Keratinocyte (primary cell): Measurements from ENCODE around the gene PEMT. TPM values are rescaled to one million over a fixed set of nuclear protein-coding genes. Genes with fewer than 3 reads are reported as not detected.

Source experiments
- DNase-seq: peaks from one replicate; pipeline ENCODE4 v3.0.0-alpha.2; 2011; ENCODE audit warnings: low read depth, missing footprints, low spot score
- FAIRE-seq: peaks from 2 replicates; lab custom pipeline; 2011; peaks lifted over from hg19 to GRCh38; lab: Jason Lieb, UNC
- H2AFZ ChIP-seq: 2 replicates; pipeline ENCODE4 v1.6.0; 2012; ENCODE audit warnings: low read length, control low read depth, inconsistent platforms; ENCODE audit not compliant: control insufficient read depth
- H3K27ac ChIP-seq: 2 replicates; pipeline ENCODE4 v1.5.1; 2011; ENCODE audit warnings: low read length; ENCODE audit not compliant: control insufficient read depth, insufficient read depth
- H3K27me3 ChIP-seq: 3 replicates; pipeline ENCODE4 v1.6.0; 2011; ENCODE audit warnings: low read length; ENCODE audit not compliant: control insufficient read depth, insufficient read depth; ENCODE audit errors: extremely low read depth
- H3K36me3 ChIP-seq, 2 experiments: 2 replicates in 1 of 2; 3 replicates in 1 of 2; pipeline ENCODE4 v1.5.1; 2011; ENCODE audit warnings: low read length in 2 of 2, mild to moderate bottlenecking in 1 of 2; ENCODE audit not compliant: control insufficient read depth in 2 of 2, insufficient read depth in 2 of 2; ENCODE audit errors: extremely low read depth in 1 of 2
- H3K4me1 ChIP-seq: 3 replicates; pipeline ENCODE4 v1.5.1; 2011; ENCODE audit warnings: low read length; ENCODE audit not compliant: control insufficient read depth, insufficient read depth; ENCODE audit errors: extremely low read depth
- H3K4me2 ChIP-seq: 3 replicates; pipeline ENCODE4 v1.6.0; 2011; ENCODE audit warnings: low read depth, low read length; ENCODE audit not compliant: control insufficient read depth, insufficient read depth; ENCODE audit errors: extremely low read depth
- H3K4me3 ChIP-seq, 3 experiments: fragments of 200-600 bp in 1 of 3; sonication (generic) in 1 of 3; 2 replicates in 2 of 3; 3 replicates in 1 of 3; pipeline ENCODE4 v1.5.1; 2011 to 2016; ENCODE audit warnings: low read length in 3 of 3, mild to moderate bottlenecking in 3 of 3, control low read depth in 2 of 3, inconsistent platforms in 1 of 3, low read depth in 1 of 3, mixed read lengths in 1 of 3, mixed run types in 1 of 3, moderate library complexity in 1 of 3; ENCODE audit not compliant: control insufficient read depth in 2 of 3, insufficient read depth in 2 of 3; ENCODE audit errors: extremely low read depth in 1 of 3
- H3K79me2 ChIP-seq: 2 replicates; pipeline ENCODE4 v1.6.0; 2012; ENCODE audit warnings: low read length; ENCODE audit not compliant: control insufficient read depth, insufficient read depth
- H3K9ac ChIP-seq: 3 replicates; pipeline ENCODE4 v1.6.0; 2011; ENCODE audit warnings: low read length; ENCODE audit not compliant: control insufficient read depth, insufficient read depth; ENCODE audit errors: extremely low read depth
- H3K9me1 ChIP-seq: 3 replicates; pipeline ENCODE4 v1.6.0; 2011; ENCODE audit warnings: low read length; ENCODE audit not compliant: control insufficient read depth, insufficient read depth; ENCODE audit errors: extremely low read depth
- H3K9me3 ChIP-seq: 2 replicates; pipeline ENCODE4 v1.5.1; 2012; ENCODE audit warnings: low read depth, low read length; ENCODE audit not compliant: control insufficient read depth
- H4K20me1 ChIP-seq: 3 replicates; pipeline ENCODE4 v1.6.0; 2011; ENCODE audit warnings: low read length; ENCODE audit not compliant: control insufficient read depth, insufficient read depth; ENCODE audit errors: extremely low read depth
- EZH2 ChIP-seq: IDR thresholded peaks from one replicate; pipeline ENCODE4 v1.6.1; 2012; ENCODE audit warnings: inconsistent platforms, mild to moderate bottlenecking, low read length, moderate library complexity
- dilution Hi-C: fragments of 300-500 bp; cut with MboI; formaldehyde crosslinking; loops from one replicate; pipeline ENCODE4 v1.7.0; 2020; ENCODE audit warnings: low sequenced_read_pairs; ENCODE audit not compliant: extremely low pct_ligation_motif_present
- polyA plus RNA-seq, 5 experiments: library from polyadenylated mRNA; depleted of rRNA in 3 of 5; stranded (reverse) in 3 of 5; stranded (forward) in 1 of 5; unstranded in 1 of 5; fragments of >200 nt; gene quantifications; 1 replicate in 1 of 5; 2 replicates in 3 of 5; 3 replicates in 1 of 5; pipeline versions ENCODE4 v1.2.1 to v1.2.3, GENCODE V29; 2011 to 2012; ENCODE audit warnings: missing spikeins in 2 of 5, low read depth in 1 of 5, low replicate concordance in 1 of 5
- TF ChIP-seq, protein P1 (sequence below), 3 experiments: IDR thresholded peaks in 1 of 3; conservative IDR thresholded peaks in 1 of 3; optimal IDR thresholded peaks in 1 of 3; 2 replicates in 2 of 3; 3 replicates in 1 of 3; pipeline versions ENCODE3 to v1.5.1; 2011; ENCODE audit warnings: low read length in 3 of 3, mild to moderate bottlenecking in 3 of 3, moderate library complexity in 2 of 3, control low read depth in 1 of 3, inconsistent platforms in 1 of 3; ENCODE audit not compliant: insufficient read depth in 2 of 3; ENCODE audit errors: extremely low read depth in 1 of 3

PEMT gene
- polyA plus RNA-seq, 1 donor (not counting 4 experiments of a cell fraction or from before 2014, with no cell fraction given), result 17.7 TPM

DNA sequence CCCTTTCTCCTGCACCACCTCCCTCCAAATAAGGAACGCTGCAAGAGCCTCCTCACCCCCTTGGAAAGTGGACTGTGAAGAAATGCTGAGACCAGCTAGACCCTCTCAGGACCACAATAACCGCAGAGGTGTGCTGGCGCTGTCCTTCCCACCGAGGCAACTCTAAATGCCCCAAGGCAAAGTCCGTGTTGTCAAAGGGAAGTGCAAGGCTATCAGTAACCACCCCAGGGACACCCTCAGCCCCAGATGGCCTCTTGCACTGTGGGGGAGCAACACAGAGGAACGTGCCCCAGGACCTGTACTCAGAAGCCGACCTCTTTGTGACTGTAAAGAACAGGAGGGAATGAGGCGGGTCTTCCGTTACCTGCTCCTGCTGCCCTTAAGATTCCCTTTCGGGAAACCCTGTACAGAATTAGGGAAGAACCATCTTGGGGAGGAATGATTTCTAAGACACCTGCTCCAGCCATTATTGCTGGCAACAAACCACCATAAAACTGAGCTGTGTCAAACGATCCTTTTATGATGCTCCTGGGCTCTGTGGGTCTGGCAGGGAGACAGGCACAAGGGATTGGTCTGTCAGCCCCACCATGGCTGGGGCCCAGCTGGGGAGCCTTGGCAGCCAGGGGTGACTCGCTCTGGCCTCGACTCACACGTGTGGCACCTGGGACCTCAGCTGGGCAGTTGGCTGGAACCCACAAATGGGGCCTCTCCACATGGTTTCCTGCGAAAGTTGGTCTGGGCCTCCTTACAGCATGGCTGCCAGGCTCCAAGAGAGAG is 129.3 kb downstream of the PEMT start:
- H3K27me3 ChIP-seq, result peaks cover 24% of the 10 kb centered on the region
- H3K9ac ChIP-seq, result no peak overlapping the region
- TF ChIP-seq EZH2, result no peak
- TF ChIP-seq, protein P1, sequence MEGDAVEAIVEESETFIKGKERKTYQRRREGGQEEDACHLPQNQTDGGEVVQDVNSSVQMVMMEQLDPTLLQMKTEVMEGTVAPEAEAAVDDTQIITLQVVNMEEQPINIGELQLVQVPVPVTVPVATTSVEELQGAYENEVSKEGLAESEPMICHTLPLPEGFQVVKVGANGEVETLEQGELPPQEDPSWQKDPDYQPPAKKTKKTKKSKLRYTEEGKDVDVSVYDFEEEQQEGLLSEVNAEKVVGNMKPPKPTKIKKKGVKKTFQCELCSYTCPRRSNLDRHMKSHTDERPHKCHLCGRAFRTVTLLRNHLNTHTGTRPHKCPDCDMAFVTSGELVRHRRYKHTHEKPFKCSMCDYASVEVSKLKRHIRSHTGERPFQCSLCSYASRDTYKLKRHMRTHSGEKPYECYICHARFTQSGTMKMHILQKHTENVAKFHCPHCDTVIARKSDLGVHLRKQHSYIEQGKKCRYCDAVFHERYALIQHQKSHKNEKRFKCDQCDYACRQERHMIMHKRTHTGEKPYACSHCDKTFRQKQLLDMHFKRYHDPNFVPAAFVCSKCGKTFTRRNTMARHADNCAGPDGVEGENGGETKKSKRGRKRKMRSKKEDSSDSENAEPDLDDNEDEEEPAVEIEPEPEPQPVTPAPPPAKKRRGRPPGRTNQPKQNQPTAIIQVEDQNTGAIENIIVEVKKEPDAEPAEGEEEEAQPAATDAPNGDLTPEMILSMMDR (optimal IDR thresholded peaks at IDR 0.05 in 1 of 3, IDR thresholded peaks at IDR 0.05 in 1 of 3, conservative IDR thresholded peaks at IDR 0.05 in 1 of 3; ENCODE audit: extremely low read depth in 1 of 3, insufficient read depth in 2 of 3, low read length in 3 of 3), result no peak
- H3K9me3 ChIP-seq, result no peaks in the 10 kb centered on the region
- no peak overlapping the region for H3K4me2 ChIP-seq
- no peaks in the 10 kb centered on the region for H4K20me1 ChIP-seq
- dilution Hi-C loops, result no loop called here
- H3K4me3 ChIP-seq, result no peak overlapping the region
- DNase-seq (no peak), FAIRE-seq (no peak)
- no peaks in the 10 kb centered on the region for H3K79me2 ChIP-seq
- H3K36me3 ChIP-seq, result no peaks in the 10 kb centered on the region
- no peaks in the 10 kb centered on the region for H3K9me1 ChIP-seq
- no peak overlapping the region for H2AFZ ChIP-seq
- no peak overlapping the region for H3K27ac ChIP-seq
- no peaks in the 10 kb centered on the region for H3K4me1 ChIP-seq

DNA sequence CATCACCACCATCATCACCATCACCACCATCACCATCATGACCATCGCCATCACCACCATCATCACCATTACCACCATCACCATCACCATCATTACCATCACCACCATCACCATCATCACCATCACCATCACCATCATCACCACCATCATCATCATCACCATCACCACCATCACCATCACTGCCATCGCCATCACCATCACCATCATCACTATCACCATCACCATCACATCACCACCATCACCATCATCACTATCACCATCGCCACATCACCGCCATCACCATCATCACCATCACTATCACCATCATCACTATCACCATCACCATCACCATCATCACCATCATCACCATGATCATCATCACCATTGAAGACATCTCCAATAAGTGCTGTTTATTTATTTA is 131.5 kb downstream of the PEMT start:
- H2AFZ ChIP-seq, result no peak overlapping the region
- no peak for TF ChIP-seq EZH2
- TF ChIP-seq, protein P1 (optimal IDR thresholded peaks at IDR 0.05 in 1 of 3, IDR thresholded peaks at IDR 0.05 in 1 of 3, conservative IDR thresholded peaks at IDR 0.05 in 1 of 3; ENCODE audit: extremely low read depth in 1 of 3, insufficient read depth in 2 of 3, low read length in 3 of 3), result no peak
- no peaks in the 10 kb centered on the region for H3K9me1 ChIP-seq
- no peak overlapping the region for H3K27ac ChIP-seq
- FAIRE-seq, result no peak
- no peak overlapping the region for H3K4me2 ChIP-seq
- no peaks in the 10 kb centered on the region for H3K4me1 ChIP-seq
- H3K9ac ChIP-seq, result no peak overlapping the region
- no peaks in the 10 kb centered on the region for H3K79me2 ChIP-seq
- no peaks in the 10 kb centered on the region for H3K36me3 ChIP-seq
- H3K27me3 ChIP-seq, result peaks cover 24% of the 10 kb centered on the region
- H3K9me3 ChIP-seq, result no peaks in the 10 kb centered on the region
- no peak for DNase-seq
- no peaks in the 10 kb centered on the region for H4K20me1 ChIP-seq
- H3K4me3 ChIP-seq, result no peak overlapping the region
- dilution Hi-C loops, result no loop called here
